Measurements from ENCODE around the gene TNNT3.

Gene TNNT3

DNA sequence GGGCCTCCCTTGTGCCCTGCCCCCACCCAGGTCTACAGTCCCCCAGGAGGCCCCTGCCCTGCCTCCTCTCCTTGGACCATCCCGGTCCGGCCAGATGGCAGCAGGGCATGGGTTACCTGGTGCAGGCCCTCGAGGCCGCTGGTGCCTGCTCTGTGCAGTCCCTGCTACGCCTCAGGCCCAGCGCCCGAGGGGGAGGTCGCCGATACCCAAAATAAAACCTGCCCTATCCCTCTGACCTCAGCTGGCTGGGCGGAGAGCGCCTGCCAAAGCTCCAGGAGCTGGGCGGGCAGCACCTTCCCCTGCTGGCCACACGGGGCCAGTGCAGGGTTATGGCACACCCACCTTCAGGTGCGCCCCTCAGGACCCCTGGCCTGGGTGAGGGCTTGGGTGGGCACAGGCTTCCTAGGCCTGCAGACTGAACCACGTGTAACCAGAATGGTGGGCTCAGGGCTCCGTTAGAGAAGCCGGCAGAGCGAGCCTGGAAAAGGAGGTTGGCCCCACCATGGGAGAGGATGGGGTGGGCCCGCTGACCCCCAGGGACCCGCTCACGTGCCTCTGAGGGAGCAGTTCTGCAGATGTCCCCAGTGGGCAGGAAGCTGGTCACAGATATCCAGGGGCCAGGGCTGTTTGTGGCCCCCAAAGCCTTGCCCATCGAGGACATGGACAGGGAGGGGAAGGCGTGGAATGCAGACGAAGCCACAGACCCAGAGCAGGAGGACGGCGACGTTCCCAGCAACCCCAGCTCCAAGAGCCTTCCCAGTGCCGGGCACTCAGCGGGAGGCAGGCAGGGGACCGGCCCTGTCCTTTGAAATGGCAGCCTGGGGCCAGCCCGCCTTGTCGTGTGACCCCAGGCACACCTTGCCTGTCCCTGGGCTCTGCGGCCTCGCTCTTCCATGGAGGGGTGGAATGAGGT is 1.7 kb upstream of the TNNT3 start:
- ChIA-PET POLR2A (ENCODE audit: low non-redundant PET) (no interaction called here), CTCF (interaction anchor here (0.6 to 2.4 kb wide), 5 partner anchors 18 to 83 kb away, joined by 3 to 11 read pairs (median 3); partner anchors contain the start of gene SYT8)
- TF ChIP-seq, protein P1, sequence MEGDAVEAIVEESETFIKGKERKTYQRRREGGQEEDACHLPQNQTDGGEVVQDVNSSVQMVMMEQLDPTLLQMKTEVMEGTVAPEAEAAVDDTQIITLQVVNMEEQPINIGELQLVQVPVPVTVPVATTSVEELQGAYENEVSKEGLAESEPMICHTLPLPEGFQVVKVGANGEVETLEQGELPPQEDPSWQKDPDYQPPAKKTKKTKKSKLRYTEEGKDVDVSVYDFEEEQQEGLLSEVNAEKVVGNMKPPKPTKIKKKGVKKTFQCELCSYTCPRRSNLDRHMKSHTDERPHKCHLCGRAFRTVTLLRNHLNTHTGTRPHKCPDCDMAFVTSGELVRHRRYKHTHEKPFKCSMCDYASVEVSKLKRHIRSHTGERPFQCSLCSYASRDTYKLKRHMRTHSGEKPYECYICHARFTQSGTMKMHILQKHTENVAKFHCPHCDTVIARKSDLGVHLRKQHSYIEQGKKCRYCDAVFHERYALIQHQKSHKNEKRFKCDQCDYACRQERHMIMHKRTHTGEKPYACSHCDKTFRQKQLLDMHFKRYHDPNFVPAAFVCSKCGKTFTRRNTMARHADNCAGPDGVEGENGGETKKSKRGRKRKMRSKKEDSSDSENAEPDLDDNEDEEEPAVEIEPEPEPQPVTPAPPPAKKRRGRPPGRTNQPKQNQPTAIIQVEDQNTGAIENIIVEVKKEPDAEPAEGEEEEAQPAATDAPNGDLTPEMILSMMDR (conservative IDR thresholded peaks at IDR 0.05; ENCODE audit: low read depth) = peak; percentile 33
- DNase-seq (ENCODE audit: low spot score) = no peak
- peak overlapping the region; percentile 76 for H3K27ac ChIP-seq

DNA sequence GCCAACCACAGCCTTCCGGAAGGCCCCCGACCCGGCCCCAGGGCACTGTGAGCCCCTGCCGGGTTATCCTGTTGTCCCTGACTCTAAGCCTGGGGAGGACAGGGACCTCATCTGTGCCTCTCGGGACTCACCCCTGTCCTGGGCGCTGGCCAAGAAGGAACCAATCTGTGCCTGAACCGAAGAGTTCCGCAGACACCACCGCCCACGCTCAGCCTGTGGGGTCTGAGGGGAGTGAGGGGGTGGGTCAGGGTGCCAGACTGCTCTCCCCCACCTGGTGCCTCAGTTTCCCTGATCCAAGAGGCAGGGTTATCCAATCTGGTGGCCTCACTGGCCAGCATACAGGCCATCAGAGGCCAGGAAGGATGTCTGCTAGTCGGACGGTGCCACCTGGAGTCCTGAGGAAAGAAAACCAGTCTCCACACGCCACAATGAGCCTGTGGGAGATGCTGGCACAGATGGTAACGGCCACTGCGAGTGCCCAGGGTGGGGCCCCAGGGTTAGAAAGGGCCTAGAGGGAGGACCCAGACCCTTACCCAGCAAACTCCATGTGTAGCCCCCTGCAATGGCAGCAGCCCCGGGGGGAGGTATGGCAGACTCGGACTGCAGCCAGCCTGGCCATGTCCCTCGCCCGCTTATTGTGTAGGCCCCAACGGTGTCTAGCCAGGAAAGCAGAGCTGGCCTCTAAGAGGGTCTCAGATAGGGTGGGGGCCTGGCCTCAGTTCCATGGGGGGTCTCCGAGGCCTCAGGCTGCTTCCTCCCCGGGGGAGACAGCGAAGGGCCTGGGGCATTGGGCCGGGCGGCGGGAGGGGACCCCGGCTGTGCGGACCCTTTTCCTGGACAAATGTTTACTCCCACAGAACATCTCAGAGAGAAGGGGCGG is 827 bp upstream of the TNNT3 start:
- CTCF ChIA-PET = interaction anchor here (0.6 to 2.4 kb wide), 6 partner anchors 17 to 344 kb away, joined by 3 to 25 read pairs (median 5); no protein-coding TSS in a partner anchor
- DNase-seq (ENCODE audit: low spot score) = no peak
- TF ChIP-seq, protein P1 (conservative IDR thresholded peaks at IDR 0.05; ENCODE audit: low read depth) = no peak
- POLR2A ChIA-PET (ENCODE audit: low non-redundant PET) = no interaction called here
- peak overlapping the region; percentile 76 for H3K27ac ChIP-seq

DNA sequence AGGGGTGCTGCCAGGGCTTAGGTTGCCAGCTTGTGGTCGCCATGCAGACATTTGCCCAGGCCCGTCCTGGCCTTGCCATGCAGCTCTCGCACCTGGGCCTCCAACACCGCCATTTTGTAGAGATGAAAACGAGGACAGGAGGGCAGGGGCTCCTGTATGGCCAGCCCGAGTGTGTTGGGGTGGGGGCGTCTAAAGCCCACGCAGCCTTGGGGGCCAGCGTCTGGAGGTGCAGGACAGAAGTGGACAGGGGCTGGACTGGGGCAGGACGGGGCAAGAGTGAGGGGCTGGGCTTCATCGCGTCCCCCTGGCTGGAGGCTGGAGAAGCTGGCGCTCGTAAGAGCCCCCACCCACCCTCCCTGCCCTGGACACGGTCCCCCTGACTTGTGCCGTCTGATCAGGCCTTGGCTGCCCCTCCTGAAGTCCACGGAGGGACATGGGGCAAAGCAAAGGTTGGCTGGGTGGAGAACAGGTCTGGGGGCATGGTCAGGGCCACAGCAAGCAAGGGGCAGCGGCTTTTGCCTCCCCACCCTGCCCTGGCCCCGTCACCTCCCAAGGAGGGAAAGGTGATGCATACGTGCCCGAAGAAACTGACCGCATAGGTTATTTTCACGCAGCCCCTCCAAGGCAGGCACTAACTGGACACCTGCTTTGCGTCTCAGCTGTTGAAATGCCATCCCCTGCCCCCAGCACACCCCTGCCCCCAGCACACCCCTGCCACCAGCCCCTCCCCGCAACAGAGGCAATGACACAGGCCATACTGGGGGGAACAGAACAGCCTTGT is 815 bp downstream of the TNNT3 start:
- POLR2A ChIA-PET (ENCODE audit: low non-redundant PET) = no interaction called here
- peak overlapping the region; percentile 76 for H3K27ac ChIP-seq
- DNase-seq (ENCODE audit: low spot score) = no peak
- CTCF ChIA-PET = interaction anchor here (0.5 to 3.3 kb wide), 4 partner anchors 15 to 227 kb away, joined by 4 to 25 read pairs (median 11); no protein-coding TSS in a partner anchor
- TF ChIP-seq, protein P1 (conservative IDR thresholded peaks at IDR 0.05; ENCODE audit: low read depth) = no peak

DNA sequence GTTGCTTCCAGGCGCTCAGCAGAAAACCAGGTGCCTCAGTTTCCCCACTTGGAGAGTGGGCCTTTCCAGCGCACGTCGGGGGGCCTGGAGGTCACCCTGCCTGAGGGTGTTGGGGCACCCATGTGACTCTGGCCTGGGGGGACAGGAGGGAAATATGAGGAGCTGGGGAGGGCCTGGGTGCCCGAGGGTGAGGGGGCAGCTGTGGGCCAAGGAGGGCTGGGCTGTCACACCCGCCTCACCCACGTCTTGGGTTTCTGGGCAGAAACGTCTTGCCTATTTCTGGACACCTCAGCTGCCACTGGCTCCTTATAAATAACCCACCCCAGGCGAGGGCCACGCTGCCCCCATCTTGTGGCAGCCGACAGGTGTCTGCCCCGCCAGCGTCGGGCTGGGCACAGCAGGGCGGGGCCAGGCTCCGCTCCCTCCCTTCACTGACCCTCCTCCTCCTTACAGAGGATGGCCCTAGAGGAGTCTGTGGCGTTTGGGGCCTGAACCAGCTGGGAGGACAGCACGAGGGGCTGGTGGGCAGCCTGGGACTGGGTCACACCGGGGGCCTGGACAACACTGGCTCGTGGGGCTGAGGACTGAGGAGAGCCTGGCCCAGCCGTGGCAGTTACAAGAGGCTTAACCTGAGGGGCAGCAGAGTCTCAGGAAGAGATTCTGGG is 1.5 kb downstream of the TNNT3 start:
- CTCF ChIA-PET = interaction anchor here (0.5 to 3.3 kb wide), 6 partner anchors 15 to 268 kb away, joined by 3 to 18 read pairs (median 4); no protein-coding TSS in a partner anchor

DNA sequence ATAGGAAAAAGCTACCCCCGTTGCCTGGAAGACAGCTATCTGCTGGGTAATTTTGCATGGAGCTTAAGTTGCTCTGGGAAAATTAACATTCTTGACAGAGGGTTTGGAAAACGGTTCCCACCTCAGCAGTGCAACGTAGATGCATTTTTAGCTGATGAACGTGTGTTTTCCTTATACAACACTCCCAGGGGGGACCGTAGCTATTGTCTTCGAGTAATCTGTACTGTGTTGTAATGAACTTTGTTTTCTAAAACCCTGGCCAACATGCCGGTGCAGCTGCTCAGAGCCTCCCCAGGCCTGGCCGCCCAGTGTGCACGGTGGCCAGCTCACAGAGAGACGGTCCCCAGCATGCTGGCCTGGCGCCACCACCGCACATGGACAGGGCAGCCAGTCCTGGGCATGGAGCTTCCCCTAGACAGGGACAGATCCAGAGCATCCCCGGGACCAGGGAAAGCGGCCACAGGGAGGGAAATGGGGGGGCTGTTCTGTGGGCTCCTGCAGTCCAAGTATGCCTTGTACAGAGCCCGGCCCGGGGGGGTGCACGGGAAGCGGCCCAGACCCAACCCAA is 2.2 kb downstream of the TNNT3 start:
- POLR2A ChIA-PET (ENCODE audit: low non-redundant PET) = no interaction called here
- TF ChIP-seq, protein P1 (conservative IDR thresholded peaks at IDR 0.05; ENCODE audit: low read depth) = no peak
- DNase-seq (ENCODE audit: low spot score) = no peak
- CTCF ChIA-PET = interaction anchor here (0.6 to 3.3 kb wide), 6 partner anchors 16 to 269 kb away, joined by 3 to 18 read pairs (median 4); no protein-coding TSS in a partner anchor
- peak overlapping the region; percentile 77 for H3K27ac ChIP-seq

More for the DNA sequence above, 1.5 kb downstream of the TNNT3 start:
- TF ChIP-seq, protein P1 (conservative IDR thresholded peaks at IDR 0.05; ENCODE audit: low read depth) = no peak
- DNase-seq (ENCODE audit: low spot score) = no peak
- POLR2A ChIA-PET (ENCODE audit: low non-redundant PET) = no interaction called here
- H3K27ac ChIP-seq = peak overlapping the region; percentile 77
